ENCODE data around the gene TIAM1. TPM values are rescaled to one million over a fixed set of nuclear protein-coding genes. Genes with fewer than 3 reads are reported as not detected.

The TIAM1 gene
- total RNA-seq, 6 experiments from 2014 or later, result 4.8 to 12.5 (median 7.7) TPM

DNA sequence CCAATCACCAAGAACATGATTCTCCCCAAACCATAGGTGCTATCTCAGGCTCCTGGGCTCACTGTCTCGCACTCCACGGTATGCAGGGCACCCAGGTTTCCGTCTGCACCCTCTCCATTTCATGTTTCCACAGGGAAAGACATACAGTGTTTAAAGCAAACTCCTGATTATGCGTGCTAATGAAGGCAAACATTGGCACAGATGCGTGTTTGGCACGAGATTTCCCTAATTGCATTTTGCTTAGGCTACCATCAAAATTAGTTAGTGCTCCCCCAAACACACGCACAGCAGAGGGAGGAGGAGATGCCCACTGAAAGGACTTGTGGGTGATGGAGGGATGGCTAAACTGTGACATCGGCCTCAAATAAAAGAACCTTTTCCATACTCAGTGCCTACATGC, 32.2 kb upstream of the TIAM1 start:
- no peak for ATAC-seq
- no peaks in the 10 kb centered on the region for H3K9me3 ChIP-seq
- no peak for DNase-seq
- H3K4me3 ChIP-seq, result no peak overlapping the region
- intact Hi-C loops (cut with DNase I), result no loop called here
- no peaks in the 10 kb centered on the region for H3K4me1 ChIP-seq
- H3K27me3 ChIP-seq, result no peaks in the 10 kb centered on the region
- TF ChIP-seq CTCF (IDR thresholded peaks at IDR 0.05) (no peak), POLR2A (IDR thresholded peaks at IDR 0.05) (no peak)
- H3K27ac ChIP-seq, result no peak overlapping the region
- WGBS (ENCODE audit: insufficient coverage, low coverage, low lambda C conversion rate, missing lambda C conversion rate), result 81% methylated on average over 7 of the region's 8 CpGs
- no peaks in the 10 kb centered on the region for H3K36me3 ChIP-seq

GRCh38 chr21:31374395-31374794, 30.3 kb upstream of the TIAM1 start:
- no peaks in the 10 kb centered on the region for H3K9me3 ChIP-seq
- TF ChIP-seq CTCF (IDR thresholded peaks at IDR 0.05) (no peak), POLR2A (IDR thresholded peaks at IDR 0.05) (no peak)
- ATAC-seq, result no peak
- peak in 1 of 3 donors; percentile 5 for DNase-seq
- intact Hi-C loops (cut with DNase I), result no loop called here
- H3K36me3 ChIP-seq, result no peaks in the 10 kb centered on the region
- H3K4me1 ChIP-seq, result no peaks in the 10 kb centered on the region
- 64% methylated on average over 4 of the region's 4 CpGs for WGBS (ENCODE audit: insufficient coverage, low coverage, low lambda C conversion rate, missing lambda C conversion rate)
- H3K27me3 ChIP-seq, result no peaks in the 10 kb centered on the region
- no peak overlapping the region for H3K4me3 ChIP-seq
- no peak overlapping the region for H3K27ac ChIP-seq

GRCh38 chr21:31372471-31372765, 28.4 kb upstream of the TIAM1 start:
- ATAC-seq, result no peak
- H3K4me3 ChIP-seq, result no peak overlapping the region
- H3K9me3 ChIP-seq, result no peaks in the 10 kb centered on the region
- H3K4me1 ChIP-seq, result no peaks in the 10 kb centered on the region
- no peak overlapping the region for H3K27ac ChIP-seq
- no peaks in the 10 kb centered on the region for H3K36me3 ChIP-seq
- intact Hi-C loops (cut with DNase I), result no loop called here
- no peaks in the 10 kb centered on the region for H3K27me3 ChIP-seq
- 100% methylated on average over 1 of the region's 3 CpGs for WGBS (ENCODE audit: insufficient coverage, low coverage, low lambda C conversion rate, missing lambda C conversion rate)
- TF ChIP-seq CTCF (IDR thresholded peaks at IDR 0.05) (no peak), POLR2A (IDR thresholded peaks at IDR 0.05) (no peak)
- peak in 1 of 3 donors; percentile 26 for DNase-seq

DNA sequence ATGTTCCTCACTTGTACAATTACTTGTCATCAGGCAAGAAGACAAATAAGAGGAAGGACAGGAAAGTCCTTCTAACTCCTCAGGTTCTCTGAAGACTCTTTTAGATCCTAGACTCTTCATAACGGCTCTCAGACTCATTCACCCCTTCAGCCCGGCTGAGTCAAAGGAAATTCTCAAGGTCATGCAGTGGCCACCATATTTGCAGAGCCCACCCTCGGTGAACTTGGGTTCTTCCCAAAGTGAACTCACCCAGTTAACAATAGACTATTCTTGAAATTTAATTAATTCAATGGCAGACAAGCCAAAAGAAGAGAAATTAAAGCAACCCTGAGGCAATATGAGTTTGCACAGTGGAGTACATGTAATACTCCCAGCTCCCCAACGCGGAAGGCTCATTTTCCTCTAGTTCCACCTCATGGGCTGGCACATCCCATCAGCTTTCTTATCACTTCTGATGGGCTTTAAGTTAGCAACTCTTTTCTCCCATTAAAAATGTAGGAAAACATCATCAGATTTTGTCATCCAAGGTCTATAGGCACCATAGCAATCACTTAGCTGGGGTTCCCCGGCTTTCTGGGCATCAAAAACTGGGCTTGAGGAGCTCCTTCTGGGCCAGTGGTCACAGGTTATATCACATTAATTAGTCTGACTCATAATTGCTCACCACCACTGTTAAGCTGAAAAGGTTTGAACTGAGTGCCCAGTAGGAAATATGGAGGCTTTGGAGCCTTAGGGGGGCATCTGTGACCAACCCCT, 27.8 kb upstream of the TIAM1 start:
- DNase-seq (peak in 1 of 3 donors; percentile 10), ATAC-seq (no peak)
- no peak overlapping the region for H3K27ac ChIP-seq
- no peaks in the 10 kb centered on the region for H3K27me3 ChIP-seq
- no peak overlapping the region for H3K4me3 ChIP-seq
- WGBS (ENCODE audit: insufficient coverage, low coverage, low lambda C conversion rate, missing lambda C conversion rate), result 80% methylated on average over 6 of the region's 6 CpGs
- no peak for TF ChIP-seq CTCF (IDR thresholded peaks at IDR 0.05)
- TF ChIP-seq POLR2A (IDR thresholded peaks at IDR 0.05), result no peak
- H3K36me3 ChIP-seq, result no peaks in the 10 kb centered on the region
- no peaks in the 10 kb centered on the region for H3K4me1 ChIP-seq
- intact Hi-C loops (cut with DNase I), result no loop called here
- no peaks in the 10 kb centered on the region for H3K9me3 ChIP-seq

All from right lobe of liver (tissue), 6 donors.